ENCODE results near the gene EXD3.

The EXD3 gene

GRCh38 chr9:137397675-137398423, 25.1 kb downstream of the EXD3 start:
- no peaks in the 10 kb centered on the region for H3K27me3 ChIP-seq (ENCODE audit: control insufficient read depth in 1 of 2, insufficient read depth in 2 of 2, low read length in 2 of 2)
- no peak overlapping the region for H3K4me3 ChIP-seq (ENCODE audit: low read depth in 1 of 2, low read length in 2 of 2)
- H3K9me3 ChIP-seq (ENCODE audit: low read length) = no peaks in the 10 kb centered on the region
- no peak overlapping the region for H3K27ac ChIP-seq (ENCODE audit: low read depth, low read length)
- H3K36me3 ChIP-seq (ENCODE audit: insufficient read depth, low read length) = no peaks in the 10 kb centered on the region
- H3K9ac ChIP-seq (ENCODE audit: low read length) = no peak overlapping the region
- no peaks in the 10 kb centered on the region for H3K4me1 ChIP-seq (ENCODE audit: insufficient read depth, low read length)

- H3K4me1 ChIP-seq (ENCODE audit: insufficient read depth, low read length) = no peaks in the 10 kb centered on the region
- H3K9ac ChIP-seq (ENCODE audit: low read length) = no peak overlapping the region
- H3K27ac ChIP-seq (ENCODE audit: low read depth, low read length) = no peak overlapping the region
- no peak overlapping the region for H3K4me3 ChIP-seq (ENCODE audit: low read depth in 1 of 2, low read length in 2 of 2)
- H3K36me3 ChIP-seq (ENCODE audit: insufficient read depth, low read length) = no peaks in the 10 kb centered on the region
- H3K27me3 ChIP-seq (ENCODE audit: control insufficient read depth in 1 of 2, insufficient read depth in 2 of 2, low read length in 2 of 2) = no peaks in the 10 kb centered on the region
- no peaks in the 10 kb centered on the region for H3K9me3 ChIP-seq (ENCODE audit: low read length)
Measured at GRCh38 chr9:137396634-137397367, 26.2 kb downstream of the EXD3 start.

DNA sequence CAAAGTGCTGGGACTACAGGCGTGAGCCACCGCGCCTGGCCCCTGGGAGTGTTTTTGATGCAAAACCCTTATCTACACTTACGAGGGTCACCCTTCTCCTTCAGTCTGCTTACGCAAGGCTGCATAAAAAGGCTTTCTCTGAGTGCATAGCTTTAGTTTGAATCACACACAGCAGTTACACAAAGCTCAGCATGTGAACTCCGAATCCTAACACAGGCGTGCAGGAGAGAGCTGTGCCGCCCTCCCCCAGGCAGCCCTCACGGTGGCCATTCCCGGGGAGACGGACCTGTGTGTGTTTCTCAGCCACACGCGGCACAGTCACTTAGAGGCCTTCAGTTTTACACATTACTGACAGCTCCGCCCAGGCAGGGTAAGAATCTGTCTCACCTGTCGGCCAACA, 26.7 kb downstream of the EXD3 start:
- Histone ChIP-seq H3K9me3 (ENCODE audit: low read length) (no peaks in the 10 kb centered on the region), H3K9ac (ENCODE audit: low read length) (no peak overlapping the region), H3K27ac (ENCODE audit: low read depth, low read length) (no peak overlapping the region), H3K27me3 (ENCODE audit: control insufficient read depth in 1 of 2, insufficient read depth in 2 of 2, low read length in 2 of 2) (no peaks in the 10 kb centered on the region), H3K4me1 (ENCODE audit: insufficient read depth, low read length) (no peaks in the 10 kb centered on the region), H3K36me3 (ENCODE audit: insufficient read depth, low read length) (no peaks in the 10 kb centered on the region), H3K4me3 (ENCODE audit: low read depth in 1 of 2, low read length in 2 of 2) (no peak overlapping the region)

DNA sequence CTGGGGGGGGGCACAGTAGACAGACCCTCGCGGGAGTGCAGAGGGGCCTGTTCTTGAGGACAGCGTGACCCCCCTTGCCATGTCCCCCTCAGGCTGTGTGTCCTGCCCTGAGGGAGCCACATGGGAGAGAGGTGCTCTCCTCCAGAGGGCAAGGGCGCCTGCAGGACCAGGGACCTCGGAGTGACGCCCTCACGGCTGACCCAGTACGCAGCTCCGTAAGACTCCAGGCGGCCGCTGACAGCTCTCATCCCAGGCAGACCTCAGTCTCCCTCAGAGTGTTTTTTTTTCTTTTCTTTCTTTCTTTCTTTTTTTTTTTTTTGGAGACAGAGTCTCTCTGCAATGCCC, 27.3 kb downstream of the EXD3 start:
- H3K9ac ChIP-seq (ENCODE audit: low read length) = no peak overlapping the region
- H3K9me3 ChIP-seq (ENCODE audit: low read length) = no peaks in the 10 kb centered on the region
- H3K27me3 ChIP-seq (ENCODE audit: control insufficient read depth in 1 of 2, insufficient read depth in 2 of 2, low read length in 2 of 2) = no peaks in the 10 kb centered on the region
- H3K4me1 ChIP-seq (ENCODE audit: insufficient read depth, low read length) = no peaks in the 10 kb centered on the region
- no peak overlapping the region for H3K4me3 ChIP-seq (ENCODE audit: low read depth in 1 of 2, low read length in 2 of 2)
- H3K27ac ChIP-seq (ENCODE audit: low read depth, low read length) = no peak overlapping the region
- H3K36me3 ChIP-seq (ENCODE audit: insufficient read depth, low read length) = no peaks in the 10 kb centered on the region

GRCh38 chr9:137394866-137395665, 27.9 kb downstream of the EXD3 start:
- Histone ChIP-seq H3K27ac (ENCODE audit: low read depth, low read length) (no peak overlapping the region), H3K27me3 (ENCODE audit: control insufficient read depth in 1 of 2, insufficient read depth in 2 of 2, low read length in 2 of 2) (no peaks in the 10 kb centered on the region), H3K9me3 (ENCODE audit: low read length) (no peaks in the 10 kb centered on the region), H3K4me1 (ENCODE audit: insufficient read depth, low read length) (no peaks in the 10 kb centered on the region), H3K9ac (ENCODE audit: low read length) (no peak overlapping the region), H3K4me3 (ENCODE audit: low read depth in 1 of 2, low read length in 2 of 2) (no peak overlapping the region), H3K36me3 (ENCODE audit: insufficient read depth, low read length) (no peaks in the 10 kb centered on the region)

GRCh38 chr9:137393176-137394150, 29.5 kb downstream of the EXD3 start:
- Histone ChIP-seq H3K27ac (ENCODE audit: low read depth, low read length) (no peak overlapping the region), H3K9me3 (ENCODE audit: low read length) (no peaks in the 10 kb centered on the region), H3K4me1 (ENCODE audit: insufficient read depth, low read length) (no peaks in the 10 kb centered on the region), H3K36me3 (ENCODE audit: insufficient read depth, low read length) (no peaks in the 10 kb centered on the region), H3K9ac (ENCODE audit: low read length) (no peak overlapping the region), H3K27me3 (ENCODE audit: control insufficient read depth in 1 of 2, insufficient read depth in 2 of 2, low read length in 2 of 2) (no peaks in the 10 kb centered on the region), H3K4me3 (ENCODE audit: low read depth in 1 of 2, low read length in 2 of 2) (no peak overlapping the region)

- no peaks in the 10 kb centered on the region for H3K4me1 ChIP-seq (ENCODE audit: insufficient read depth, low read length)
- no peak overlapping the region for H3K4me3 ChIP-seq (ENCODE audit: low read depth in 1 of 2, low read length in 2 of 2)
- H3K36me3 ChIP-seq (ENCODE audit: insufficient read depth, low read length) = no peaks in the 10 kb centered on the region
- no peaks in the 10 kb centered on the region for H3K9me3 ChIP-seq (ENCODE audit: low read length)
- H3K9ac ChIP-seq (ENCODE audit: low read length) = no peak overlapping the region
- no peak overlapping the region for H3K27ac ChIP-seq (ENCODE audit: low read depth, low read length)
- H3K27me3 ChIP-seq (ENCODE audit: control insufficient read depth in 1 of 2, insufficient read depth in 2 of 2, low read length in 2 of 2) = no peaks in the 10 kb centered on the region
Measured at GRCh38 chr9:137392232-137393007, 30.5 kb downstream of the EXD3 start.

DNA sequence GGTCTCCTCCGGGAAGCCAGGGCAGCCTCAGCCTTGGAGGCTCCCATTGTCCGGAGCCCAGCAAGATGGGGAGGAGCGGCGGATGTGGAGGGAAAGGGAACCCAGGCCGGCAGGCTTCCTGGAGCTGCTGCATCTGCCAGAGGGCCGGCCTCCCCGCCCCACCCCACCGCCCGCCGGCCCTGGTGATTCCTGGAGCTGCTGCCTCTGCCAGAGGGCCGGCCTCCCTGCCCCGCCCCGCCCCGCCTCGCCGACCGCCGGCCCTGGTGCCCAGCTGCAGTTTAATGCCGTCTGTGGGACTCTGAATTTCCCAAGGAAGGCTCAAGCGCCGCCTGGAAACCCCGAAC, 31.6 kb downstream of the EXD3 start:
- Histone ChIP-seq H3K4me1 (ENCODE audit: insufficient read depth, low read length) (no peaks in the 10 kb centered on the region), H3K27ac (ENCODE audit: low read depth, low read length) (no peak overlapping the region), H3K4me3 (ENCODE audit: low read depth in 1 of 2, low read length in 2 of 2) (no peak overlapping the region), H3K27me3 (ENCODE audit: control insufficient read depth in 1 of 2, insufficient read depth in 2 of 2, low read length in 2 of 2) (no peaks in the 10 kb centered on the region), H3K36me3 (ENCODE audit: insufficient read depth, low read length) (no peaks in the 10 kb centered on the region), H3K9ac (ENCODE audit: low read length) (no peak overlapping the region), H3K9me3 (ENCODE audit: low read length) (no peaks in the 10 kb centered on the region)

DNA sequence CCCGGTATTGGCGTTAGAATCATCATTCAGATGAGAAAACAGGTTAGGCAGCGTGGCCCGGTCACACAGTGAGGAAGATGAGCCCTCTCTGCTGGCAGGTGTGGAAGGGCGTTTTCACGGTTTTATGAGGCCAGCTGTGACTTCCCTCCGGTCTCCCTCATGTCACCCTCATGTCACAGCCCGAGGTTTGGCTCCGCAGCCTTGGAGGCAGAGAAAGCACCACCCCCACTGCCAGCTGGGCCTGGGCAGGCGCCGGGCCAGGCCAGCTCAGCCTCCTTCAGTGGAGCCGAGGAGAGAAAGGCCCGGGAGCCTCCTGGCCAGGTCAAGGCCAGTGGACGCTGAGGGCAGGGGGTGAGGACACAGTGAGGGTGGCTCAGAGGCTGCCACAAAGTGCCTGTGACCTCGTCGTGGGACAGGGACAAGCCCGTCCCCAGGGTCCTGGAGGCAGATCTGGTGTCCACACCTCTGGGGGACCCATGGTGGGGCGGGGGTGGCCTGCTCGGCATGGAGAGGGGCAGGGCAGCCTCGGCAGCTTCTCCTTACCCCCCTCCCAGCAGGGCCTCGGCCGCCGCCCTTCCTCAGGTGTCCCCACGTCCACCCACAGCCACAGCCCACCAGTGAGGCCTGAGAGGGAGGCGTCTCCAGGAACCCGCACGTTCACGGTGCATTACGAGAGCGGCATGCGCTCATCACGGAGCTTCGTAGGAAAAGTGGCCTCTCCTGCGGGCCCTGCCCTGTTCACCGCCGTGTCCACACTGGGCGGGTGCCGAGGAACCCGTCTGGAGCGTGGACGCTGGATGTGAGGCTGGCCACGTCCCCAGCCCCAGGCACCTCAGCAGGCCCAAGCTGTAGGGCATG, 32.2 kb downstream of the EXD3 start:
- no peaks in the 10 kb centered on the region for H3K4me1 ChIP-seq (ENCODE audit: insufficient read depth, low read length)
- H3K4me3 ChIP-seq (ENCODE audit: low read depth in 1 of 2, low read length in 2 of 2) = no peak overlapping the region
- no peaks in the 10 kb centered on the region for H3K36me3 ChIP-seq (ENCODE audit: insufficient read depth, low read length)
- no peak overlapping the region for H3K27ac ChIP-seq (ENCODE audit: low read depth, low read length)
- no peaks in the 10 kb centered on the region for H3K27me3 ChIP-seq (ENCODE audit: control insufficient read depth in 1 of 2, insufficient read depth in 2 of 2, low read length in 2 of 2)
- H3K9me3 ChIP-seq (ENCODE audit: low read length) = no peaks in the 10 kb centered on the region
- no peak overlapping the region for H3K9ac ChIP-seq (ENCODE audit: low read length)

DNA sequence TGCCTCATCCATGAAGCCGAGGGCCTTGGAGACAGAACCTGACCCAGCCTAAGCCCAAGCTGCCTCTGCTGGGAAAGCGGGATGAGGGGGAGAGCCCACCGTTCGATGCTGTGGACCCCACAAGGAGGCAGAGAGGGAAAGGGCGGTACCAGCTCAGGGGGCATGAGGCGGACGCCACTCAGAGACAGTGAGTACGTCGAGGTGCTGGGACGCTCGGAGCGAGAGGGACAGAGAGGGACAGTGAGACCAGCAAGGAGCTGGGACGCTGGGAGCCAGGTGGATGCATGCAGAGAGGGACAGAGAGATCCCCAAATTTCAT, 33.6 kb downstream of the EXD3 start:
- Histone ChIP-seq H3K27me3 (ENCODE audit: control insufficient read depth in 1 of 2, insufficient read depth in 2 of 2, low read length in 2 of 2) (no peaks in the 10 kb centered on the region), H3K4me3 (ENCODE audit: low read depth in 1 of 2, low read length in 2 of 2) (no peak overlapping the region), H3K9me3 (ENCODE audit: low read length) (no peaks in the 10 kb centered on the region), H3K9ac (ENCODE audit: low read length) (no peak overlapping the region), H3K27ac (ENCODE audit: low read depth, low read length) (no peak overlapping the region), H3K4me1 (ENCODE audit: insufficient read depth, low read length) (no peaks in the 10 kb centered on the region), H3K36me3 (ENCODE audit: insufficient read depth, low read length) (no peaks in the 10 kb centered on the region)
